HFFc6 (cell line): ENCODE measurements around the gene TECR. TPM values are rescaled to one million over a fixed set of nuclear protein-coding genes. Genes with fewer than 3 reads are reported as not detected.

Experiments
- DNase-seq: peaks from one replicate; pipeline ENCODE4 v3.0.0-alpha.2; 2018
- H3K27ac Mint-ChIP-seq: 2 replicates; pipeline ENCODE4 v1.8.0; 2020; ENCODE audit warnings: mild to moderate bottlenecking, mixed read lengths
- H3K27me3 Mint-ChIP-seq: 2 replicates; pipeline ENCODE4 v1.8.0; 2021; ENCODE audit warnings: mild to moderate bottlenecking, moderate library complexity, mixed read lengths; ENCODE audit not compliant: insufficient read depth
- H3K36me3 Mint-ChIP-seq: 2 replicates; pipeline ENCODE4 v1.8.0; 2021; ENCODE audit warnings: low read depth, mixed read lengths
- H3K4me1 Mint-ChIP-seq: 2 replicates; pipeline ENCODE4 v1.8.0; 2020; ENCODE audit warnings: low read depth, mixed read lengths
- H3K4me3 Mint-ChIP-seq: 2 replicates; pipeline ENCODE4 v1.8.0; 2020; ENCODE audit warnings: mild to moderate bottlenecking, moderate library complexity, mixed read lengths
- H3K9me3 Mint-ChIP-seq: 2 replicates; pipeline ENCODE4 v1.8.0; 2020; ENCODE audit warnings: mild to moderate bottlenecking, mixed read lengths
- CTCF ChIP-seq: fragments of 200-600 bp; sonication (generic); IDR thresholded peaks from 2 replicates; pipeline ENCODE4 v1.5.0; 2021; ENCODE audit warnings: antibody characterized with exemption, mild to moderate bottlenecking
- total RNA-seq, 6 experiments: library from RNA; stranded (reverse); fragmentation: NEBNext Ultra II Directional; extraction: Animal tissue kit (Norgen Biotek cat#: 25700); gene quantifications; 2 replicates in 1 of 6; 3 replicates in 5 of 6; pipeline ENCODE4 v1.2.3, GENCODE V29; 2021

Gene TECR
- total RNA-seq, 6 experiments from 2014 or later: 101 to 132 (median 118) TPM

GRCh38 chr19:14505488-14506239, 23.7 kb upstream of the TECR start:
- Mint-ChIP-seq H3K9me3 (no peaks in the 10 kb centered on the region), H3K36me3 (no peaks in the 10 kb centered on the region), H3K27me3 (peaks cover 10% of the 10 kb centered on the region), H3K4me1 (peaks cover 71% of the 10 kb centered on the region), H3K27ac (peak overlapping the region; percentile 97), H3K4me3 (peak overlapping the region; percentile 81)
- DNase-seq: peak; percentile 99
- TF ChIP-seq CTCF: peak; percentile 86

- Mint-ChIP-seq H3K27ac (peak overlapping the region; percentile 97), H3K4me3 (peak overlapping the region; percentile 79), H3K9me3 (no peaks in the 10 kb centered on the region), H3K36me3 (peaks cover 6% of the 10 kb centered on the region; the same call in 1 of the 2 replicates), H3K27me3 (peaks cover 16% of the 10 kb centered on the region), H3K4me1 (peaks cover 72% of the 10 kb centered on the region)
- peak; percentile 90 for DNase-seq
- no peak for TF ChIP-seq CTCF
These were observed 21.5 kb upstream of the TECR start for GRCh38 chr19:14507704-14508542.

- Mint-ChIP-seq H3K36me3 (peaks cover 22% of the 10 kb centered on the region), H3K4me1 (peaks cover 61% of the 10 kb centered on the region), H3K9me3 (no peaks in the 10 kb centered on the region), H3K27me3 (peaks cover 16% of the 10 kb centered on the region), H3K27ac (peak overlapping the region; percentile 93), H3K4me3 (peak overlapping the region; percentile 83)
- peak; percentile 86 for DNase-seq
- TF ChIP-seq CTCF: no peak
These were observed 18.8 kb upstream of the TECR start for GRCh38 chr19:14510311-14511228.

GRCh38 chr19:14511229-14511593, 18.2 kb upstream of the TECR start:
- H3K9me3 Mint-ChIP-seq: peaks cover 2% of the 10 kb centered on the region; the same call in 1 of the 2 replicates
- H3K27ac Mint-ChIP-seq: peak overlapping the region; percentile 93
- H3K4me1 Mint-ChIP-seq: peaks cover 61% of the 10 kb centered on the region
- no peak for DNase-seq
- peak overlapping the region; percentile 83 for H3K4me3 Mint-ChIP-seq
- peaks cover 28% of the 10 kb centered on the region for H3K36me3 Mint-ChIP-seq
- TF ChIP-seq CTCF: no peak
- peaks cover 15% of the 10 kb centered on the region for H3K27me3 Mint-ChIP-seq

- peaks cover 58% of the 10 kb centered on the region for H3K4me1 Mint-ChIP-seq
- TF ChIP-seq CTCF: no peak
- peaks cover 40% of the 10 kb centered on the region for H3K36me3 Mint-ChIP-seq
- 0 out of 2 replicates have a peak overlapping the region, but pooled peaks have one; percentile 26 for H3K27ac Mint-ChIP-seq
- H3K9me3 Mint-ChIP-seq: peaks cover 7% of the 10 kb centered on the region; the same call in 1 of the 2 replicates
- no peak overlapping the region for H3K4me3 Mint-ChIP-seq
- no peak for DNase-seq
- peaks cover 15% of the 10 kb centered on the region for H3K27me3 Mint-ChIP-seq
These were observed 16.9 kb upstream of the TECR start for GRCh38 chr19:14512406-14512961.
